Stimulated activated naive CD4-positive, alpha-beta T cell treated with Interleukin-2 at 50 U/mL for 16 hours (primary cell): ENCODE data around the gene CSDE1.
"Not testable (repeated sequence)": the region's sequence is repeated elsewhere in the genome, so short reads cannot be mapped to it uniquely, and the experiment has no call there.

Source experiments
- DNase-seq: peaks from one replicate; lab custom pipeline; 2025; lab: John Stamatoyannopoulos, UW

Gene CSDE1

DNA sequence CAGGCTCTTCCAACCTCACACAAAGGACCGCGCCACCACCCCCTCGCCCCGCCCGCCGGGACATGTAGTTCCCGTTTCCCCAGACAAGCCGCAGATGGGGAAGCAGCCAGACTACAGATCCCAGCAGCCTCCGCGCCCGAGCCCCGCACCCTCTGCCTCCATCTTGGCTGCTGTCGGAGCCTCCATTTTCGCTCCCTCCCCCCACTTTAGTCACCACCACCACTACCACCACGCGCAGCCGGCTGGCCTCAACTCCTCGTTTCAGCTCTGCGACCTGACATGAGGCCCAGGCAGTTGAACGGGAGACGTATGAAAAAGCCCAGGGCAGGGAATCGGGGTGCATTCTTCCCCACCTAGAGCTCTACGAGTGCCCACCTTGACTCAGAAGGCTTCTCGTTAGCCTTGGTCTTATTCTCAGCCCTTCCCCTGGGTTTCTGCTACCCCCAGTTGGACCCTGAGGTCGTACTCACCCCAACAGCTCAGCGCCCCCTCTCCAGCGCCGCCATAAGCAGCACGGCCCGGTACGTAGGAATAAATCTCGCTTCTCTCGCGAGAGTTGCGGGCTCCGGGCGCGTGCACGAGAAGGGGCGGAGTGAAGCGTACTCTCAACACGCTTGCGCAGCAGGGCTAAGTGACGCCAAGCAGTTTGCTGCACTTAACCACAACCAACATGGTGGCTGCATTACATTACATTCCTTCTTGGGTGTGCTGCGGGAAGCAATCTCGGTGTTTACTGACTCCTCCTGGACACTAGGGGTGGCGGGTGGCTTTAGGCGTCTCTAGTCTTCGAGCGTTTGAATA is at the start of gene CSDE1:
Gene CSDE1, minus strand, starts transcription at position 530 of the 801 bp plus-strand sequence. CDS start 18,094 bp downstream, outside the sequence.
- peak; percentile 93 for DNase-seq

DNA sequence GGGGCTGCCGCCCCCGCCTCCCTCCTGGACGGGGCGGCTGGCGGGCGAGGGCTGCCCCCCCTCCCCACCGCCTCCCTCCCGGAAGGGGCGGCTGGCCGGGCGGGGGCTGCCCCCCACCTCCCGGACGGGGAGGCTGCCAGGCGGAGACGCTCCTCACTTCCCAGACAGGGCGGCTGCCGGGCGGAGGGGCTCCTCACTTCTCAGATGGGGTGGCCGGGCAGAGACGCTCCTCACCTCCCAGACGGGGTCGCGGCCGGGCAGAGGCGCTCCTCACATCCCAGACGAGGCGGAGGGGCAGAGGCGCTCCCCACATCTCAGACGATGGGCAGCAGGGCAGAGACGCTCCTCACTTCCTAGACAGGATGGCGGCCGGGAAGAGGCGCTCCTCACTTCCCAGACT is 46.7 kb upstream of the CSDE1 start:
- DNase-seq: not testable (repeated sequence)

DNA sequence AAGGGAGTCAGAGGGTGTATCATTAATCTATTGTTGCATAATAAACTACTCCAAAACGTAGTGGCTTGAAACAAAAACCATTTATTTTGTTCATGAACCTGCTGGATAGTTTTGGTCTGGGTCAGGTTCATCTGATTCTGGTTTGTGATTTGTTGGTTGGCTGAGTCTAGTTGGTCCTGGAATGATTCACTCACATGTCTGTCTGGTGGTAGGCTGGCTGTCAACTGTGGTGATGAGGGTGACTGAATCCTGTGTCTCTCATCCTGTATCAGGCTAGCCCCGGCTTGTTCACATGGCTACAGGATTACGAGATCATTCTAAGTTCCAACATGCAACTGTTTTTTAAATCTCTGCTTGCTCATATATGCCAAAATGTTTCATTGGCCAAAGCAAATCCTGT is 45.2 kb upstream of the CSDE1 start:
- DNase-seq: no peak

DNA sequence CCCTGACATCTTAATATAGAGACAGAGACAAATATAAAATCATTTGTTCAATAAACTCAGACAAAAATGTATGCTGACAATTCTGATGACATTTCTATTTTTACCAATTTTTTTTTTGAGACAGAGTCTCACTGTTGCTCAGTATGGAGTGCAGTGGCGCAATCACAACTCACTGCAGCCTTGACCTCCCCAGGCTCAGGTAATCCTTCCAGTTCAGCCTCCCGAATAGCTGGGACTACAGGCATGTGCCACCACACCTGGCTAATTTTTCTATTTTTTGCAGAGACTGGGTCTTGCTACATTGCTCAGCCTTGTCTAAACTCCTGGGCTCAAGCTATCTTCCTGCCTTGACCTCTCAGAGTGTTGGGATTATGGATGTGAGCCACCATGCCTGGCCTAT is 36.3 kb upstream of the CSDE1 start:
- DNase-seq: no peak

- not testable (repeated sequence) for DNase-seq
These were observed 32.8 kb upstream of the CSDE1 start for GRCh38 chr1:114790581-114790980.

DNA sequence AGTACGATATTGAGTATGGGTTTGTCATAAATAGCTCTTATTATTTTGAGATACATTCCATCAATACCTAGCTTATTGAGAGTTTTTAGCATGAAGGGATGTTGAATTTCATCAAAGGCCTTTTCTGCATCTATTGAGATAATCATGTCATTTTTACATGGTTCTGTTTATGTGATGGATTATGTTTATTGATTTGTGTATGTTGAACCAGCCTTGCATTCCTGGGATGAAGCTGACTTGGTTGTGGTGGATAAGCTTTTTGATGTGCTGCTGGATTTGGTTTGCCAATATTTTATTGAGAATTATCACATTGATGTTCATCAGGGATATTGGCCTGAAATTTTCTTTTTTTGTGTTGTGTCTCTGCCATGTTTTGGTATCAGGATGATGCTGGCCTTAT is 28.7 kb upstream of the CSDE1 start:
- not testable (repeated sequence) for DNase-seq

DNA sequence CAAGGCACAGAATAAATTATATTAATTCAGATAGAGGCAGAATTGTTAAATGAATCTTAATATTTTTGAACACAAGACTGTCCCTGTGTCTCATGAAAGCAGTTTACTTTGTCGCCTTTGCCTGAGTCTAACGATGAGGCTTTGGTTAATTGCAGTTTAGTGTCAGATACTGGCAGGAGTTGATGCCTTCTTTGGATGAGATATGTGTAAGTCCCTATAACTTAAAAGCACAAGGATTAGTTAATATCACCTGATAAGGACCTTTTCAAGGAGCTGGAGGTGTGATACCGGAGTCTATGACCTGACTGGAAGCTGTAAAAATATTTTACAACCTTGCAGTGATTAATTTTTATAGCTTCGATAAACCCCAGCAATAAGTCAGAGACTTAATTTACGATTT is 24.7 kb upstream of the CSDE1 start:
- DNase-seq: no peak

GRCh38 chr1:114780344-114781226 is 22.8 kb upstream of the CSDE1 start, which contains the start of gene SIKE1:
Gene SIKE1, minus strand, starts transcription at chr1:114780685. Its CDS starts 78 bp downstream, at chr1:114780607.
- peak; percentile 93 for DNase-seq

- no peak for DNase-seq
These were observed 21.9 kb upstream of the CSDE1 start for GRCh38 chr1:114779722-114780121.

DNA sequence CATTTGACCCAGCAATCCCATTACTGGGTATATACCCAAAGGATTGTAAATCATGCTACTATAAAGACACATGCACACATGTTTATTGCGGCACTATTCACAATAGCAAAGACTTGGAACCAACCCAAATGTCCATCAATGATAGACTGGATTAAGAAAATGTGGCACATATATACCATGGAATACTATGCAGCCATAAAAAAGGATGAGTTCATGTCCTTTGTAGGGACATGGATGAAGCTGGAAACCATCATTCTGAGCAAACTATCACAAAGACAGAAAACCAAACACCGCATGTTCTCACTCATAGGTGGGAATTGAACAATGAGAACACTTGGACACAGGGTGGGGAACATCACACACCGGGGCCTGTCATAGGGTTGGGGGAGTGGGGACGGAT is 18.9 kb upstream of the CSDE1 start:
- DNase-seq: not testable (repeated sequence)

- no peak for DNase-seq
These were observed 14.2 kb upstream of the CSDE1 start for GRCh38 chr1:114771992-114772391.

GRCh38 chr1:114770989-114771388 is 13.2 kb upstream of the CSDE1 start:
- DNase-seq: no peak

- DNase-seq: no peak
These were observed 6.9 kb upstream of the CSDE1 start for GRCh38 chr1:114764689-114765088.

DNA sequence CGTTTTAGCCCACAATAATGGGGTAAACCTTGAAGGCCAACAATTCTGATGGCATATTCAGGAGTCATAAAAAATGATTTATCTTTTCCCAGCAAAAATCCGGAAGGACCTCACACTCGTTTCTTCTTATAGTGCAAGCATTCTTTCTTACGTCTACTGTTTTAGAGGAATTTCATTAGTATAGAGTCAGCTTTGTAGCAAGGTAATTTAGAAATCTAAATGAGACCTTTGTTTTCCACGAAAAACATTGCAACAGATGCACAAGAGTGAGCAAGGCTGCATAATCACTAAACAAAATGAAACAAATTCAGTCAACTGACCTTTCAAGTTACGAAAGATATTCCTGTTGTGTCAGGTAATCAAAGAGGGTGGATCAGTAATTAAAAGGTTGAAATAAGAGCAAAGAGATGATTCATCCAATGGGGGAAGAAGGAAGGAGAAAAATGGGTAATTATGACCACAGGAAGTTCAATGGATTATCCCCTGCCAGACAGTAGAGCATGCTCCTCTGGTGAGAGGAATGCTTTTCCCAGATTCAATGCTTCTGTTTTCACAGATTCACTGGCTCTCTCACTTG is 560 bp upstream of the CSDE1 start:
- DNase-seq: no peak

DNA sequence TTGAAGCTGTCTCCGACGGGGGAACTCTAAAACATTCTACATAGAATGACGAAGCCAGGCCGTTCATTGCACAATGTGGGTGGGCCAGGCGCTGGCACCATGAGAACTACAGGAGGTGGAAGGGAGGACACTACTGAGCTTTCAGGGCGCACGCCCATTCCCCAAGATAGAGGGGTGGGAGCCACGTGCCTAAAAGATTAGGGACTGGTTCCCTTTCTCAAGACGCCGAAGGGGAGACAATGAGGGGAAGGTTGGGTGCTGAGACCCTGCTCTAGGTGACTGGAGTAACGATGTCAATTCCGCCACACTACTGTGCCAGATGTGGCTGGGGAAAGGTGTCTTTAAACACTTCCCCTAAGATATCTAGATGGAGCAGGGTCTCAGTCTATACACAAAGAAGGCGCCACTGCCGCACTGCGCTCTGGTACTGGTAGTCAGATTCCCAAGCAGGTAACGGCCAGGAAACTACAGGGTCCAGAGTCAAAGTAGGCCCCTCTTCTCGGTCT is 782 bp downstream of the CSDE1 start:
- DNase-seq: no peak

DNA sequence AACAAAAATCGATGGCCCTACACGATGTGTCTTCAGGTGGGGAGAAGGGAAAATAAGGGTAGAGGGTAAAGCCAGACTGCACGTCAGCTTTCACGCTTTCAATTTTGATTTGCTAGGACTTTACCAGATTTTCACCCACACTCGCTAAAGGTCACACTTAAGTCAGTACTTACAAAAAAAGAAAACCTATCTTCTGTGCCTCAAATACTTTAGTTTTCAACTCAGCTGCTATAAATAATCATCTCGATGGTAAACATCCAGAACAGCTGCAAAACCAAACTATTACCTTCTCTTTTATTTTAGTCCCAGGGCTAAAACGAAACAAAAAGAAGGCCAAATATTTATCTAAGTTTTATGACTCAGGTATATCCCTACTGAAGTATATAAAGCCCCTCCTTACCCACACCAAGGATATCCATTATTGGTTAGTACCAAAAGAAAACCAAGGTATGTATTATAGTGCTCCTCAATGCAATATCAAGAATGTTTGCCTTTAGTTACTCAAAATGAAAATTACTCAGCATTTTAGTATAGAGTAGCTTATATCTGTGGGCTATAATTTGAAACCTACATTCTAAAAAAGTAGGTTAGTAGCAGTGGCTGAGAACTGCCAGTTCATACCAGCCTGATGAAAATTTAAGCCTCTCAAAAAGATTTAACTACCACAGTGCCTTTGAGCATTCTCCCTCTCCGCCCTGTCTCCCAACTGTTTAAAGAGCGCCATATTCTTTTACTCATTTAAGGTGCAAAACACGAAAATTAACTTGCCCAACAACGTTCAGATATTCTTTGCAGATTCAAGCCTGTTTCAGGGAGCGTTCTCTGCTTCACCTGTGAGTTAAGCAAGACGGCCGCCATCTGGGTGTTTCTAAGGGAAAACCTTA is 1.5 kb downstream of the CSDE1 start:
- no peak for DNase-seq

- no peak for DNase-seq
These were observed 2.5 kb downstream of the CSDE1 start for GRCh38 chr1:114755006-114755931.

- DNase-seq: peak; percentile 17
These were observed 4.1 kb downstream of the CSDE1 start for GRCh38 chr1:114753702-114754101.

DNA sequence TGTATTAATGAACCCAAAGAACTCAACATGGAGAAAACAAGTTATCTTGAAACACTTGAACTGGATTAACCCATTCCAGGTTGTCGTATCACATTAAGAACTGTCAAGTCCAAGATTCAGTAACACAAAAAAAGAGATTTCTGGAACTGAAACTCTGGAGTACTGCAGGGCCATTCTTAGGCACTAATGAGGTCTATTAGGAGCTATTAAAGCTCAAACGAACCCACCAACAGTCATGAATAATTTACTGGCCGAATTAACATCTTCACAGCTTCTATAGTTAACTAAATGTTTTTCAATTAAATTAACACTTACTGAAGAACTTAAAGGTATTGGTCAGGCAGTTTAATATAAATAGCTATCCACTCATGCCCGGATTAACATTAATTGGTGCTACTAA is 4.6 kb downstream of the CSDE1 start:
- DNase-seq: no peak

- no peak for DNase-seq
These were observed 7.0 kb downstream of the CSDE1 start for GRCh38 chr1:114750780-114751179.
